Measurements from ENCODE around the gene LGR6.
"Not testable (repeated sequence)": the region's sequence is repeated elsewhere in the genome, so short reads cannot be mapped to it uniquely, and the experiment has no call there.

Gene LGR6

DNA sequence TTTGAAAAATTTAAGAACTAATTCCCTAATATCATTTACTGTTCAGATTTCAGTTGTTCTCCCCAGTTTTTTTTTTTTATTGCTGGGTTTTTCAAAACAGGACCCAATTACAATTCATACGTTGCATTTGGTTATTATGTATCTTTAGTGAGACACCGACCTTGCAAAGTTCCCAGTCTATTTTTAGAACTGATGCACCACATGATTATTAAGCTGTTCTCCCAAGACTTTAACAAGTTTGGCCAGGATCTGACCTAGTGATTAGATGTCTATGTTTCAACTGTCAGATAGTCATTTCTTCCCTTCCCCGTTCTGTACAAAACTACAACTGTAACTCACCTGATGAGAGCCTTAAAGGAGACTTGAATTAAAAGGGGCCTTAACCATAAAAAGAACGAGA lies 140.3 kb downstream of the LGR6 start:
- no peak for DNase-seq (ENCODE audit: low spot score)

GRCh38 chr1:202343652-202344349 lies 150.2 kb downstream of the LGR6 start:
- DNase-seq (ENCODE audit: low spot score): peak; percentile 53

DNA sequence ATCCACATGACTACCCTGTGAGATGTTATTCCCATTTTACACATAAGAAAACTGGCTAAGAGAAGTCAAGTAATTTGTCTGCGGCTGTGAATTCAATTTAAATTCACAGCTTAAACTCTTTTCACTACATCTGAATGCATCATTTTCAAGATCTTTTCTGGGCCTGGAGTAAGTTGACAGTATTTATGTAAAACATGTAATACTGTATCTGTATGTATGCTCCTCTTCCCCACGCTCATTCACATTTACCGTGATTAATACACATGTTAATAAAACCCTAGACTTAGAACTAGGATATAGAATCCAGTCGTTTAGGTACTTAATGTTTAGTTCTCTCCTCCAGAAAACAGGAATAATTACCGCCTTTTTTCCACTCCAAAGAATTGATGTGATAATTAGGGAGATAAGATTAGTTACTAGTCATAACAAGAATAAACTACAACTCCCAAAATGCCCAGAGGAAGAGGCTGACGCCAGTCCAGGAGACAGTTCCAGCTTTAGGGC lies 154.5 kb downstream of the LGR6 start:
- DNase-seq (ENCODE audit: low spot score): no peak

DNA sequence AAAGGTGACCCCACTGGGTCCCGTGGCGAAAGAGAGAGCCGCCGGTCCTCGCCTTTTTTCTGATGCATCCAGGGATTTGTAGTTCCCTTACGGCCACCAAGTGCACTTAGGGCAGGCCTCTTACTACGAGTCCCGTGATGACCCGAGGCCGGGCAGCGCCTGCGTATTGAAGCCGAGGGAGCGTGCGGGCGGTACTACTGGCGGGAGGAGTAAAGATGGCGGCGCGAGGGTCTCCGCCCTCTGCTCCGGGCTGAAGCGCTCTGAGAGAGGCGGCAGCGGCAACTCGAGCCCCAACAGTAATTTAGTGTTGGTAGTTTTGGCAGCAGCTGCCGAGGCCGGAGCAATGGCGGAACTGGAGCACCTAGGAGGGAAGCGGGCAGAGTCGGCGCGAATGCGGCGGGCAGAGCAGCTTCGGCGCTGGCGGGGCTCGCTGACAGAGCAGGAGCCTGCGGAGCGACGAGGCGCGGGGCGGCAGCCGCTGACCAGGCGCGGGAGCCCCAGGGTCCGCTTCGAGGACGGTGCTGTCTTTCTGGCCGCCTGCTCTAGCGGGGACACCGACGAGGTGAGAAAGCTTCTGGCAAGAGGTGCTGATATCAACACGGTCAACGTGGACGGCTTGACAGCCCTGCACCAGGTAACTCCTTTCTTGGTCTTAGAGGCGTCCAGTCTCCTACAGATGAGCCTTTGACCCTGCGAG lies 155.1 kb downstream of the LGR6 start, which contains the start of gene PPP1R12B:
PPP1R12B (plus strand) TSS at position 191 of the 697 bp plus-strand sequence; CDS start at position 344, 153 bp downstream.
- DNase-seq (ENCODE audit: low spot score): peak; percentile 99

DNA sequence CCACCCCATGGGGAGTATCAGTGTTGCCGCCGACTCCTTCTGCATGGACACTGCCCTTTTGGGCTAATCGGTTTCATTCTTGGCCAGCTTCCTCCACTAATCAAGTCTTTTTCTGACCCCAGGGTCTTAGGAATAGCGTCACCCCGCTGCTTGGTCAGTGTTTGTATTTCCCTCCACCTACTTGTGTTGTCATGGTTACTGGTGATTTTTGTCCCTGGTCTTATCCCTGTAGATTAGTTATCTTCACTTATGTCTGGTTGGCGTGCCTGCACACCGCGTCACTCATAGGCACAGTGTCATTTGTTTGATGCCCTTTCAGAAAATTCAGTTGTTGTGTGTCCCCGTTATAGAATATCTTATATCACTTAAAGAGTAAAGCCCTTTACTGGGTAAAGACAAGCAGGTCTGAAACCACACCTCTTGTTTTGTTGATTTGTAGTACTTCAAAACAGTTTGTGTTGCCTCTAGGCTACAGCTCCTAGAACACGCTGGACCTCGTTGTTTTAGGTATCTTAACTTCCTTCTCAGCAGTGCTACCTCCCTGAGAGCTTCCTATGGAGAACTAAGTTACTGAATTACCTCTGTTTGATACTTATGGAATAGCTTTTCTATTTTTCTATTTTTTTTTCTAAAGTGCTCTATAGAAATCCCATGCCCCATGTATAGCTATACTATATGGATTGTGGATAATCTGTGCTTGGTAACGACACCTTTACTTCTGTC lies 155.8 kb downstream of the LGR6 start:
- peak; percentile 2 for DNase-seq (ENCODE audit: low spot score)

- no peak for DNase-seq (ENCODE audit: low spot score)
These were observed 158.1 kb downstream of the LGR6 start for GRCh38 chr1:202351725-202352124.

- not testable (repeated sequence) for DNase-seq (ENCODE audit: low spot score)
These were observed 159.1 kb downstream of the LGR6 start for GRCh38 chr1:202352583-202353197.

GRCh38 chr1:202355944-202356553 lies 162.4 kb downstream of the LGR6 start:
- DNase-seq (ENCODE audit: low spot score): no peak

DNA sequence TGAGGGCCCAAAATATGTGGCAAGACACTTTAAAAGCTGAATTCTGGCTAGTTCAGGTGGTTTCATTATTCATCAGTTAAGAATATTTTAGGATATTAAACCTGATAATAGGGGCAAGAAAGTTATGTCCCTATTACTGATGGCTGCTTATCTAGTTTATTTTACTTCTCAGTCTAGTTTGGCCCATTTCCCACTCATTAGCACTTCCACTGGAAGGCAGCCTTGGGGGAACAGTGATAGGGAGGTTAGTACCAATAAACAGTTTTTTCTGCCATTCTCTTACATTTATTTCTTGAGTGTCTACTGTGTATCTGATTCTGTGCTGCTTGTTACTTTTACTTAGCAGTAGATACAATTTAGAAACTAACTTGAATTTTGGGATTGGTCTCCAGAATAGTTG lies 163.9 kb downstream of the LGR6 start:
- DNase-seq (ENCODE audit: low spot score): no peak

GRCh38 chr1:202361224-202361623 lies 167.6 kb downstream of the LGR6 start:
- DNase-seq (ENCODE audit: low spot score): no peak

- DNase-seq (ENCODE audit: low spot score): no peak
These were observed 168.1 kb downstream of the LGR6 start for GRCh38 chr1:202361701-202362100.

GRCh38 chr1:202362212-202362611 lies 168.6 kb downstream of the LGR6 start:
- no peak for DNase-seq (ENCODE audit: low spot score)

- no peak for DNase-seq (ENCODE audit: low spot score)
These were observed 171.7 kb downstream of the LGR6 start for GRCh38 chr1:202365092-202365815.

DNA sequence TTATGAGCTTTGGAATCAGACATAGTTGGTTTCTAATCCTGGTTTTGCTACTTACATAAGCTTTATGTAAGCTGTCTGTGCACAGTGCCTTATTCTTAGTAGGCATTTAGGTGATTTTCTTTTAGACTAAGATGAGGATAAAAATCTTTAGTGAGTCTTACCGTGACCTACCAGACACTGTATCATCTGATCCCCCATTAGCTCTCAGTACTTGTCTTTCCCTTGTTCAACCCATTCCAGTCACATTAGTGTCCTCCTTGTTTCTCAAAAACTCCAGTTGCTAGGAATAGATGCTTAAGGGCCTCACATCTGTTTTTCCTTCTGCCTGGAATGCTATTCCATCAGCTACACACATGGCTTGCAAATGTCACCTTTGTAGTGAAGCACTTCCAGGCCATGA lies 173.7 kb downstream of the LGR6 start:
- no peak for DNase-seq (ENCODE audit: low spot score)
